Measurements from ENCODE around the gene CREB3.

DNA sequence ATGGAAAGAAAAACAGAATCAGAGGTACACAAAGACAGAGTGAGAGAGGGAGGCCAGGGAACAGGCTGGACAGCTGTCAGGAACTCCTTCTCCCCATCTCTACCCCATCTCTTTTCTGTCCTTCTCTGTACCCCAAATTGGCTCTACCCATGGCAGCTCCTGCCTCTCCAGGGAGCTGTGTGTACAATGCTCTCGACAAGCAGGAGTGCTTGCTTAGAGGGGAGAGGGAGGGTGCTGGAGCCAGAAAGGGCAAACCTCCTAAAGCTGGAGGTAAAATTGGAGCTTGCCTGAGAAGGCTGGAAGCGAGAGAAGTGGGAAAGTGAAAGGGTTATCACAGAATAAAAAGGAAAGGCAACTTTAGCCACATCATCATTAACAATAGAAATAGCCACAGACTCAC, 49.1 kb upstream of the CREB3 start:
- TF ChIP-seq, protein P1, sequence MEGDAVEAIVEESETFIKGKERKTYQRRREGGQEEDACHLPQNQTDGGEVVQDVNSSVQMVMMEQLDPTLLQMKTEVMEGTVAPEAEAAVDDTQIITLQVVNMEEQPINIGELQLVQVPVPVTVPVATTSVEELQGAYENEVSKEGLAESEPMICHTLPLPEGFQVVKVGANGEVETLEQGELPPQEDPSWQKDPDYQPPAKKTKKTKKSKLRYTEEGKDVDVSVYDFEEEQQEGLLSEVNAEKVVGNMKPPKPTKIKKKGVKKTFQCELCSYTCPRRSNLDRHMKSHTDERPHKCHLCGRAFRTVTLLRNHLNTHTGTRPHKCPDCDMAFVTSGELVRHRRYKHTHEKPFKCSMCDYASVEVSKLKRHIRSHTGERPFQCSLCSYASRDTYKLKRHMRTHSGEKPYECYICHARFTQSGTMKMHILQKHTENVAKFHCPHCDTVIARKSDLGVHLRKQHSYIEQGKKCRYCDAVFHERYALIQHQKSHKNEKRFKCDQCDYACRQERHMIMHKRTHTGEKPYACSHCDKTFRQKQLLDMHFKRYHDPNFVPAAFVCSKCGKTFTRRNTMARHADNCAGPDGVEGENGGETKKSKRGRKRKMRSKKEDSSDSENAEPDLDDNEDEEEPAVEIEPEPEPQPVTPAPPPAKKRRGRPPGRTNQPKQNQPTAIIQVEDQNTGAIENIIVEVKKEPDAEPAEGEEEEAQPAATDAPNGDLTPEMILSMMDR (conservative IDR thresholded peaks at IDR 0.05; ENCODE audit: low read depth, low read length) = no peak
- TF ChIP-seq EZH2 (IDR thresholded peaks at IDR 0.05; ENCODE audit: low read length, unreplicated experiment) (no peak), EZH2phosphoT487 (IDR thresholded peaks at IDR 0.05; ENCODE audit: borderline replicate concordance, low read length) (no peak)
